ENCODE measurements around the gene ANKS1B. TPM values are rescaled to one million over a fixed set of nuclear protein-coding genes. Genes with fewer than 3 reads are reported as not detected.

The ANKS1B gene
- total RNA-seq, 1 experiment from 2014 or later: 0.54 TPM

DNA sequence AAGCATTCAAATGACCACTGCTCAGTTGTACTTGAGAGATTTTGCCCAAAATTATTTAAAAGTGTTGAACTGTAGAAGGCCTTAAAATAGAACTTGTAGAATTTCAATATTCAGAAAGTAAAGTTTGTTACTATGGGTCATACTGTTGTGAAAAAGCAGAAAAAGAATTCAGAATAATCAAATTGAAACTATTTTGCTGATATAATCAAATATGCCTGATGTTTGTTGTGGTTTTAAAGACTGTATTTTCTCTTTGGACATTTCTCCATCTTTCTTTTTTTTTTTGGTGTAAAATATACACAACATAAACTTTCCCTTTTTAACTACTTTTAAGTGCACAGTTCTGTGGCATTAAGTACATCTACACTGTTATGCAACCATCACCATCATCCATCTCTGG, 964.9 kb downstream of the ANKS1B start:
- RAD21 ChIA-PET (ENCODE audit: low non-redundant PET in 1 of 2, low total read pairs in 2 of 2, uncharacterized antibody in 2 of 2, unreplicated experiment in 2 of 2): no interaction called here
- no peak overlapping the region for H2AFZ ChIP-seq (ENCODE audit: low read depth, low read length, poor library complexity, severe bottlenecking)
- CTCF ChIA-PET: no interaction called here
- H3K27ac ChIP-seq (ENCODE audit: low read depth, low read length): no peak overlapping the region
- no peaks in the 10 kb centered on the region for H3K36me3 ChIP-seq (ENCODE audit: control insufficient read depth in 1 of 2, insufficient read depth in 2 of 2, low read length in 2 of 2)
- no peaks in the 10 kb centered on the region for H3K9me3 ChIP-seq (ENCODE audit: control insufficient read depth in 1 of 2, insufficient read depth in 1 of 2, low read depth in 1 of 2, low read length in 2 of 2)
- no peaks in the 10 kb centered on the region for H3K79me2 ChIP-seq (ENCODE audit: insufficient read depth, low read length)
- intact Hi-C loops (cut with micrococcal nuclease): no loop called here
- peaks cover 8% of the 10 kb centered on the region for H3K27me3 ChIP-seq (ENCODE audit: insufficient read depth, low read length)
- POLR2A ChIA-PET: no interaction called here
- no peaks in the 10 kb centered on the region for H4K20me1 ChIP-seq (ENCODE audit: insufficient read depth)
- H3K9me2 ChIP-seq (ENCODE audit: insufficient read depth): no peaks in the 10 kb centered on the region
- H3K4me3 ChIP-seq (replicated peaks in 1 of 2; ENCODE audit: low read depth in 1 of 2, low read length in 2 of 2): no peak overlapping the region
- H3K9ac ChIP-seq (ENCODE audit: low read length): no peak overlapping the region
- no peak for TF ChIP-seq TCF7L2 (IDR thresholded peaks at IDR 0.05; ENCODE audit: borderline replicate concordance, extremely low read depth, insufficient read depth, insufficient read length)
- no peak for TF ChIP-seq EGR1 (IDR thresholded peaks at IDR 0.05; ENCODE audit: low read depth)
- no peak for TF ChIP-seq ZNF274 (IDR thresholded peaks at IDR 0.05; ENCODE audit: low read depth, low read length)
- no peak for TF ChIP-seq FOSL1 (IDR thresholded peaks at IDR 0.05; ENCODE audit: low read depth)
- TF ChIP-seq ZFX (IDR thresholded peaks at IDR 0.05): no peak
- no peak for TF ChIP-seq EZH2 (IDR thresholded peaks at IDR 0.05)
- no peak for TF ChIP-seq JUND (IDR thresholded peaks at IDR 0.05)
- TF ChIP-seq ELF1 (IDR thresholded peaks at IDR 0.05; ENCODE audit: borderline replicate concordance, low read depth): no peak
- TF ChIP-seq SP1 (IDR thresholded peaks at IDR 0.05; ENCODE audit: low read depth): no peak
- TF ChIP-seq CBX3 (IDR thresholded peaks at IDR 0.05; ENCODE audit: low read depth): no peak
- TF ChIP-seq YY1 (IDR thresholded peaks at IDR 0.05; ENCODE audit: extremely low read depth, insufficient replicate concordance, low read depth, low read length): no peak
- TF ChIP-seq RAD21 (IDR thresholded peaks at IDR 0.05; ENCODE audit: low read depth): no peak
- no peak for TF ChIP-seq POLR2A (IDR thresholded peaks at IDR 0.05; ENCODE audit: borderline replicate concordance, extremely low read depth, insufficient read depth, insufficient read length)
- TF ChIP-seq, protein P1, sequence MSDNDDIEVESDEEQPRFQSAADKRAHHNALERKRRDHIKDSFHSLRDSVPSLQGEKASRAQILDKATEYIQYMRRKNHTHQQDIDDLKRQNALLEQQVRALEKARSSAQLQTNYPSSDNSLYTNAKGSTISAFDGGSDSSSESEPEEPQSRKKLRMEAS (IDR thresholded peaks at IDR 0.05): no peak
- TF ChIP-seq SIN3A (IDR thresholded peaks at IDR 0.05; ENCODE audit: low read depth): no peak
- TF ChIP-seq, protein P2, sequence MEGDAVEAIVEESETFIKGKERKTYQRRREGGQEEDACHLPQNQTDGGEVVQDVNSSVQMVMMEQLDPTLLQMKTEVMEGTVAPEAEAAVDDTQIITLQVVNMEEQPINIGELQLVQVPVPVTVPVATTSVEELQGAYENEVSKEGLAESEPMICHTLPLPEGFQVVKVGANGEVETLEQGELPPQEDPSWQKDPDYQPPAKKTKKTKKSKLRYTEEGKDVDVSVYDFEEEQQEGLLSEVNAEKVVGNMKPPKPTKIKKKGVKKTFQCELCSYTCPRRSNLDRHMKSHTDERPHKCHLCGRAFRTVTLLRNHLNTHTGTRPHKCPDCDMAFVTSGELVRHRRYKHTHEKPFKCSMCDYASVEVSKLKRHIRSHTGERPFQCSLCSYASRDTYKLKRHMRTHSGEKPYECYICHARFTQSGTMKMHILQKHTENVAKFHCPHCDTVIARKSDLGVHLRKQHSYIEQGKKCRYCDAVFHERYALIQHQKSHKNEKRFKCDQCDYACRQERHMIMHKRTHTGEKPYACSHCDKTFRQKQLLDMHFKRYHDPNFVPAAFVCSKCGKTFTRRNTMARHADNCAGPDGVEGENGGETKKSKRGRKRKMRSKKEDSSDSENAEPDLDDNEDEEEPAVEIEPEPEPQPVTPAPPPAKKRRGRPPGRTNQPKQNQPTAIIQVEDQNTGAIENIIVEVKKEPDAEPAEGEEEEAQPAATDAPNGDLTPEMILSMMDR (IDR thresholded peaks at IDR 0.05 in 2 of 3, conservative IDR thresholded peaks at IDR 0.05 in 1 of 3; ENCODE audit: borderline replicate concordance in 1 of 3, insufficient read depth in 1 of 3, low read depth in 2 of 3, low read length in 2 of 3): no peak
- ATAC-seq: no peak
- no TSS peak for BruUV-seq (replicated peaks)
- no peaks in the 10 kb centered on the region for H3K4me1 ChIP-seq (ENCODE audit: control insufficient read depth in 1 of 2, insufficient read depth in 2 of 2, low read length in 2 of 2)
- DNase-seq (ENCODE audit: low read depth, low spot score): no peak
- H3K4me2 ChIP-seq (ENCODE audit: low read length): no peak overlapping the region

Measured in HCT116 (cell line).